ENCODE results near the gene ATG4B. TPM values are rescaled to one million over a fixed set of nuclear protein-coding genes. Genes with fewer than 3 reads are reported as not detected.

ATG4B gene
- total RNA-seq, 1 experiment from 2014 or later, result 80.9 TPM

DNA sequence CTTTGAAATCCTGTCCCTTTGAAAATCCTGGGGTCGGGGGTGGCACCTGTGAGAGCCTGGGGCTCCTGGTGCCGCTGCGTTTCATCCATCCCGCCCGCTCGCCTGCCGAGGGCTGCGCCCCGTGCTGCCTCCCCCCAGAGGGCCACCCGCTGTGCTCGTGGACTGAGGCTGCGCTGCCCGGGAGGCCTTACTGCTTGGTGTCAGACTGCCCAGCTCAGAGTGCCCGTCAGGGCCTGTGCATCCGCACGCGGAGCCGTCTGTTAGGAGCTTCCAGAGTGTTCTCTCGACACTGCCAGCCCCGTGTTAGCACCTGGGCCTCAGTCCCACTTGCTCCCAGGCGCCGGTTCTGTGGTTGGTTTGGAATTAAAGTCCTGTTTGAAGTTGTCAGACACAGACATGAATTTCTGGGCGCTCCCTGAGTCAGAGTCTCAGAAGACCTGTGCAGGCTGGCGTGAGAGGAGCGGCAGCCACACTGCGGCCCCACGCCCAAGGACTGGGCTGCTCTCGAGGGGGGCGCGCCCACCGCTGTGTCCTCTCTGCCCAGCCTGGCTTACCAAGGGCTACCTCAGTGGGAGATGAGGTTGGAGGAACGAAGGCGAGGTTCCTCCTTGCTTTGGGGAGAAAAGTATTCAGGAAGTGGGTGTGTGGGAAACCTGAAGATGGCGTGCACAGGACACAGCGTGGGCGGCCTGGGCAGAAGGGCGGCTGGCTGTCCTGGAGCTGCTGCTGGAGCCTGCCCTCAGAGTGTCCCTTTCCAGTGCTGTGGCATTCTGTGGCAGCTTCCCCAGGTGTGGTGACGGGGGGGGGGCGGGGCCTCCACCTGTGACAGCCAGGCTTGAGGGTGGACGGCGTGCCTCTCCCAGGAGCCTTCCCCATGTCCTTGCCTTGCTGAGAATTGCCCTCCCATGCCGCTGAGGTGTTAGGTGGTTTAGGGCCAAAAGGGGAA is 35.0 kb downstream of the ATG4B start:
- Histone ChIP-seq H3K36me3 (peaks cover 86% of the 10 kb centered on the region), H3K9me3 (replicated peaks) (no peaks in the 10 kb centered on the region), H3K27ac (no peak overlapping the region), H3K27me3 (replicated peaks) (no peaks in the 10 kb centered on the region), H3K4me3 (no peak overlapping the region), H3K4me1 (replicated peaks) (no peaks in the 10 kb centered on the region)
- DNase-seq (ENCODE audit: low read depth in 1 of 2, low spot score in 2 of 2), result no peak

- Histone ChIP-seq H3K27me3 (replicated peaks) (no peaks in the 10 kb centered on the region), H3K4me3 (no peak overlapping the region), H3K27ac (no peak overlapping the region), H3K9me3 (replicated peaks) (no peaks in the 10 kb centered on the region), H3K4me1 (replicated peaks) (no peaks in the 10 kb centered on the region), H3K36me3 (peaks cover 86% of the 10 kb centered on the region)
- DNase-seq (ENCODE audit: low read depth in 1 of 2, low spot score in 2 of 2), result no peak
Observed at GRCh38 chr2:241673189-241673663, 35.7 kb downstream of the ATG4B start.

DNA sequence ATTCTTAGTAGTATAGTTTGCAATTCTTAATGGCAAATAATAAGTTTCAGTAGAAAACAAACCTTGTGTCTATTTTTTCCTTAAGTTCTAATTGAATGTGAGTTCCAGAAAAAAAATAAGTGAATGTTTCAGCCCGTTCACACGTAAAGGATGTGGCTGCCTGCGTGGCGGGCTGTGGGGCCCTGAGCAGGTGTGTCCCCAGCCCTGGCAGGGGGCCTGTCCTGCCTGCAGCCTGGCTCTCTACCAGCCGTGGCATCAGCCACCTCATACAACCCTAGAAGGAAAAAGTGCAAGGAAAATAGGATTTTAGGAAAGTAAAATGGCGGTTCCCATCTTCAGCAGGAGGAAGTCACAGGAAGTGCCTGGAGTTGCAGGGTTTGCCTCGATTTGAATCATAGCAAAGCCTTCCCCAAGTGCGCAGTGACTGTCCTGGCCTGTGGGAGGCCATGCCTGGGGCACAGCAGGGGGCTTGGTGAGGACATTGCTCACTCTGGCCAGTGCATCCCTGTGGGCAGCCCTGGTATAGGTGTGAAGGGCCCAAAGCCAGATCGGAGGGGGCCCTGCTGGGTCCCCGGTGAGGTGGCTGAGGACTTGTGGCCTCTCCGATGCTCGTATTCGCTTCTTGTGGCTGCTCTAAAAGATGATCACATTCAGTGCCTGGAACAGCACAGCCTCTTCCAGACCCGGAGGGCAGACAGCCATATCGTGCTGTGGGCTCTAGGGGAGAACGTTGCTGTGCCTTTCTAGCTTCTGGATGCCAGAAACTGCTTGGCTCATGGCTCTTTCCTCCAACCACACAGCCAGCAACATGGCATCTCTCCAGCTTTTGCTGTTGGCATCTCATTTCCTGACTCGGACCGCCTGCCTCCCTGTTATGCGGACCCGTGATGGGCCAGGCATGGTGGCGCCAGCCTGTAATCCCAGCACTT is 36.6 kb downstream of the ATG4B start:
- H3K4me1 ChIP-seq (replicated peaks), result no peaks in the 10 kb centered on the region
- peaks cover 86% of the 10 kb centered on the region for H3K36me3 ChIP-seq
- no peak overlapping the region for H3K27ac ChIP-seq
- DNase-seq (ENCODE audit: low read depth in 1 of 2, low spot score in 2 of 2), result no peak
- no peaks in the 10 kb centered on the region for H3K27me3 ChIP-seq (replicated peaks)
- no peak overlapping the region for H3K4me3 ChIP-seq
- no peaks in the 10 kb centered on the region for H3K9me3 ChIP-seq (replicated peaks)

DNA sequence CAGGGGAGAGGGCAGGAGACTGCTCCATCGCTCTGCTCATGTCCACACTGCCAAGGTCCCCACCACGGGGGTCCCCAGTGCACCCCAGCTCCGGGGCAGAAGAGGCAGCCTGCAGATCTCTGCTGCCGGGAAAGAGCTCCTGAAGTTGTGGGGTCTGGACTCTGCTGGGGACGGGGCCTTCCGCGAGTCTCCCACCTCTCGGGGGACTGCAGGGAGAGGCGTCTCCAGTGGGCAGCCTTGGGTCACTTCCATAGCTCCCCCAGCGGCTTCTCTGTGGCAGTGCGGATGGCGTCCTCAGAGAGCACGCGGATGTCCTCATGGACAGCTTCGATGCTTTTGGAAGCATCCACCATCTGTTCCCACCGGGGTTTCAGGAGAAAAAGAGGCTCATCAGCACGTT is 38.4 kb downstream of the ATG4B start:
- Histone ChIP-seq H3K9me3 (replicated peaks) (no peaks in the 10 kb centered on the region), H3K4me3 (no peak overlapping the region), H3K36me3 (peaks cover 88% of the 10 kb centered on the region), H3K27ac (no peak overlapping the region), H3K4me1 (replicated peaks) (peaks cover 4% of the 10 kb centered on the region), H3K27me3 (replicated peaks) (no peaks in the 10 kb centered on the region)
- no peak for DNase-seq (ENCODE audit: low read depth in 1 of 2, low spot score in 2 of 2)

- Histone ChIP-seq H3K36me3 (peaks cover 88% of the 10 kb centered on the region), H3K27ac (no peak overlapping the region), H3K4me1 (replicated peaks) (peaks cover 12% of the 10 kb centered on the region), H3K4me3 (no peak overlapping the region), H3K9me3 (replicated peaks) (no peaks in the 10 kb centered on the region), H3K27me3 (replicated peaks) (no peaks in the 10 kb centered on the region)
- DNase-seq (ENCODE audit: low read depth in 1 of 2, low spot score in 2 of 2), result no peak
Observed at GRCh38 chr2:241676665-241677064, 39.2 kb downstream of the ATG4B start.

GRCh38 chr2:241677392-241677791 is 39.9 kb downstream of the ATG4B start:
- Histone ChIP-seq H3K4me1 (replicated peaks) (peaks cover 13% of the 10 kb centered on the region), H3K9me3 (replicated peaks) (no peaks in the 10 kb centered on the region), H3K36me3 (peaks cover 88% of the 10 kb centered on the region), H3K27ac (no peak overlapping the region), H3K4me3 (no peak overlapping the region), H3K27me3 (replicated peaks) (no peaks in the 10 kb centered on the region)
- DNase-seq (ENCODE audit: low read depth in 1 of 2, low spot score in 2 of 2), result no peak

GRCh38 chr2:241678307-241678706 is 40.8 kb downstream of the ATG4B start:
- Histone ChIP-seq H3K9me3 (replicated peaks) (no peaks in the 10 kb centered on the region), H3K27me3 (replicated peaks) (no peaks in the 10 kb centered on the region), H3K4me3 (no peak overlapping the region), H3K4me1 (replicated peaks) (peaks cover 13% of the 10 kb centered on the region), H3K36me3 (peaks cover 88% of the 10 kb centered on the region), H3K27ac (no peak overlapping the region)
- DNase-seq (ENCODE audit: low read depth in 1 of 2, low spot score in 2 of 2), result no peak

GRCh38 chr2:241678784-241679540 is 41.5 kb downstream of the ATG4B start:
- Histone ChIP-seq H3K27me3 (replicated peaks) (no peaks in the 10 kb centered on the region), H3K36me3 (peaks cover 93% of the 10 kb centered on the region), H3K27ac (no peak overlapping the region), H3K4me3 (no peak overlapping the region), H3K9me3 (replicated peaks) (no peaks in the 10 kb centered on the region), H3K4me1 (replicated peaks) (peaks cover 15% of the 10 kb centered on the region)
- DNase-seq (ENCODE audit: low read depth in 1 of 2, low spot score in 2 of 2), result no peak

DNA sequence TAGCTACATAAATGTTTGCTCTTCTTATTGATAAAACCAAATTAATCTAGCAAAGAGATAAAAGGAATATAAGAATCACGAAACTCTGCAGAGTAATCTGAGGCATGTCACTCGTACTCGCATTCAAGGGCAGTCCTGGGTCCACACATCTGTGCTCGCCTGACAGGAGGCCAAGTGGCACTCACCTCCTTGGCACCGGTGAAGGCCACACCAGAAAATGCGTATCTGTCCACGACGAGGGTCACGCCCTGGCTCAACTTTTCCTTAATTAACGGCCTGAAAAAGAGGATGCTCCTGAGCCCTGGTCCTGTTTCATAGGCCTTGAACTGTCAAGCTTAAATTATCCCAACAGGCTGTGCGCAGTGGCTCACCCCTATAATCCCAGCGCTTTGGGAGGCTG is 42.6 kb downstream of the ATG4B start:
- Histone ChIP-seq H3K27me3 (replicated peaks) (no peaks in the 10 kb centered on the region), H3K9me3 (replicated peaks) (no peaks in the 10 kb centered on the region), H3K4me3 (no peak overlapping the region), H3K36me3 (peaks cover 99% of the 10 kb centered on the region), H3K4me1 (replicated peaks) (peaks cover 18% of the 10 kb centered on the region), H3K27ac (no peak overlapping the region)
- DNase-seq (ENCODE audit: low read depth in 1 of 2, low spot score in 2 of 2), result no peak

GRCh38 chr2:241680827-241681599 is 43.5 kb downstream of the ATG4B start:
- Histone ChIP-seq H3K4me1 (replicated peaks) (peaks cover 23% of the 10 kb centered on the region), H3K27ac (peak overlapping the region; percentile 37; the same call in 1 of the 2 replicates), H3K27me3 (replicated peaks) (no peaks in the 10 kb centered on the region), H3K9me3 (replicated peaks) (no peaks in the 10 kb centered on the region), H3K36me3 (peaks cover 96% of the 10 kb centered on the region), H3K4me3 (no peak overlapping the region)
- peak; percentile 44 to 74 for DNase-seq (ENCODE audit: low read depth in 1 of 2, low spot score in 2 of 2)

GRCh38 chr2:241686324-241686649 is 48.8 kb downstream of the ATG4B start:
- Histone ChIP-seq H3K4me3 (peak overlapping the region; percentile 94), H3K4me1 (replicated peaks) (peaks cover 24% of the 10 kb centered on the region), H3K36me3 (peaks cover 70% of the 10 kb centered on the region), H3K27me3 (replicated peaks) (no peaks in the 10 kb centered on the region), H3K27ac (peak overlapping the region; percentile 83), H3K9me3 (replicated peaks) (no peaks in the 10 kb centered on the region)
- DNase-seq (ENCODE audit: low read depth in 1 of 2, low spot score in 2 of 2), result no peak

DNA sequence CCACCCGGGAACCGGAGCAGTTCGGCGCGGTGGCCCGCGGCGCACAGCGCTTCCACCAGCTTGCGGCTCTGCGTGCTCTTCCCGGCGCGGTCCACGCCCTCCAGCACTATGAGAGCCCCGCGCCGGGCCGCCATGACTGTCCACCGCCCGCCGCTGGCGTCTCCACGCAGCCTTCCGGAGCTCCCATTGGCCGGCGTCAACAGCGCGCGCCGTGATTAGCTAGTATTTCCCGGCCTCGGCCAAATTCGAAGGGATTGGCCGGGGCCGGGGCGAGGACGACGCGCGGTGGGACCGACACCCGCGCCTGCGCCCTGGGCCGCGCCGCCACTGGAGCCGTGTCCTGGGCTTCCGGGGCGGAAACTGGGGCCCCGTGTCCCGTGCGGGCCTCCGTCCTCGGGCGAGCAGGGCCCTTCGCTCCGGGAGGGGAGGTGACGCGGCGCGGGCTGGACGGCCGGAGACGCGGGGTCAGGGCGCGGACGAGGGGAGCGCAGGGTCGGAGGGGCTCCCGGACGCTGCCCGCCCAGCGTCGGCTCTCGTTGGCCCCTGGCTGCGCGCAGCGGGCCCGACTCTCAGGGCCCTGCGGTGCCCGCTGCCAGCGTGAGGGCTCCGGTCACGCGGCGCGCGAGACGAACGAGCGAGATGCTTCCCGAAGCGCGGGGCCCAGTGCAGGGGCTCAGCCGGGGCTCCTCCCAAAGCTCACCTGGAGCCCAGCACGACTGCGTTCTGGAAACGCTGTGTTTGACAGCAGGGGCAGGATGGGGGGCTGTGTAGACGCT is 49.3 kb downstream of the ATG4B start, which contains the start of gene DTYMK:
Gene DTYMK, minus strand, starts transcription at position 166 of the 776 bp plus-strand sequence. Its CDS starts 32 bp downstream, at position 134.
- Histone ChIP-seq H3K9me3 (replicated peaks) (no peaks in the 10 kb centered on the region), H3K27me3 (replicated peaks) (no peaks in the 10 kb centered on the region), H3K4me3 (peak within 1 kb of the TSS; percentile 94), H3K36me3 (peaks cover 69% of the 10 kb centered on the region), H3K27ac (peak within 1 kb of the TSS; percentile 83), H3K4me1 (replicated peaks) (peaks cover 18% of the 10 kb centered on the region)
- peak; percentile 95 to 96 for DNase-seq (ENCODE audit: low read depth in 1 of 2, low spot score in 2 of 2)
